ENCODE results near the gene AADAC.
"Not testable (repeated sequence)": the region's sequence is repeated elsewhere in the genome, so short reads cannot be mapped to it uniquely, and the experiment has no call there.

The AADAC gene

DNA sequence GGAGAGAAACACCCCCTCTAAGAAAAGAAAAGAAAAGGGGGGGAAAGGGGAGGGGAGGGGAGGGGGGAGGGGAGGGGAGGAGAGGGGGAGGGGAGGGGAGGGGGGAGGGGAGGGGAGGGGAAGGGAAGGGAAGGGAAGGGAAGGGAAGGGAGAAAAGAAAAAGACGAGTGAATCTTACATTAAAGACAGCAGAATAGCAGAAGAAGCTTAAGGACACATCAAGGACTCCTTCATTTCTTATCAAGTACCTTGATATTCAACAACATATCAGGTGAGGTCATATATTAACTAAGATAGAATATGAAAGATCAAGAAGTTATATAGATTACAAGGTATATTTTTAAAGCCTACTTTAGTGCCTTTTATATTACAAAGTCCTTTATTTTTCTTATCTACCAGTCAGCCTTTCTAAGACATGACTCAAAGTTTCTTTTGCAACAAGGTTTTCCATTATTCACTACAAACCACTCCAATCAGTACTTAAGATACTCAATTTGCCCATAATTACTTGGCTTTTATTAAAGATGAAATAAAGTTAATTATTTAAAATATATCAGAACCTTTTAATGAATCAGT is 17.7 kb upstream of the AADAC start:
- DNase-seq (ENCODE audit: low read depth in 2 of 2): no peak

DNA sequence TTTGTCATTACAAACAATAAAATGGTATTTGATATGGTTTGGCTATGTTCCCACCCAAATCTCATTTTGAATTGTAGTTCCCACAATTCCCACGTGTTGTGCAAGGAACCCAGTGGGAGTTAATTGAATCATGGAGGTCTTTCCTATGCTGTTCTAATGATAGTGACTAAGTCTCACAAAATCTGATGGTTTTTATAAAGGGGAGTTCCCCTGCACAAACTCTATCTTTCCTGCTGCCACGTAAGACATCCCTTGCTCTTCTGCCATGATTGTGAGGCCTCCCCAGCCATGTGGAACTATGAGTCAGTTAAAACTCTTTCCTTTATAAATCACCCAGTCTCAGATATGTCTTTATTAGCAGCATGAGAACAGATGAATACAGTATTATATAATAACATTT is 15.4 kb upstream of the AADAC start:
- no peak for DNase-seq (ENCODE audit: low read depth in 2 of 2)

DNA sequence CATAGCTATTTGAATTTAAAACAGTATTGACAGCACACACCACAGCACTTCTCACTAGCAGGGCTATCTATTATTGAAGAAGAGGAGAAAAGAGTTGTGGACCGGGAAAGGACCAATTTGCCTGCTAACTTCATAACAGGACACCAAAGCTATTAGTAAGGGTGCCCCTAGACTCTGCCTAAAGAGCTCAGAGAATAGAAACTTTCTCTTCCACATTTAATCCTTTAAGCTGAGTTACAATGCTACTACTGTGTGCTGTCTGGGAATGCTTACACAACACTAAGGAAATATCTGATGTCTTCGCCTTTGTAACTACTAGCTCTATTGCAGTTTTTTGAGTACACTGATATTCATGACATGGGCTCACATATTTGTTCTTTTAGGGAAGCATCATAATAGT is 13.5 kb upstream of the AADAC start:
- no peak for DNase-seq (ENCODE audit: low read depth in 2 of 2)

DNA sequence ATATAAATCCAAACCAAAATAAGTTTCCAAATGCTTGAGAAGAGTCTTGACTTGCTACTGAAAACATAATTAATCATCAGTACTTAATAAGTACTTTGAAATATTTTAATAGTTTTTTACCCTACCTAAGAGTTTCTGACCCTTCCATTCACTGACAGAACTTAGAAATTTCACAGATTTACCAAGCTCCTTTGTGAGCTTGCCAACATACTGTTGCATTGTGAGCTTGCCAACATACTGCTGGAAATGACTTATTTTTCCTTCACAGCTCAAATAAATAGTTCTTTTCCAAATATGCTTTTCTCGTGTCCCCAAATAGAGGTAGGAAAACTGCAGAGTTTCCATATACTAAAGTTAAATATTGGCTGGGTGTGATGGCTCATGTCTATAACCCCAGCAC is 9.6 kb upstream of the AADAC start:
- no peak for DNase-seq (ENCODE audit: low read depth in 2 of 2)

GRCh38 chr3:151806838-151807237 is 7.1 kb upstream of the AADAC start:
- DNase-seq (ENCODE audit: low read depth in 2 of 2): no peak

DNA sequence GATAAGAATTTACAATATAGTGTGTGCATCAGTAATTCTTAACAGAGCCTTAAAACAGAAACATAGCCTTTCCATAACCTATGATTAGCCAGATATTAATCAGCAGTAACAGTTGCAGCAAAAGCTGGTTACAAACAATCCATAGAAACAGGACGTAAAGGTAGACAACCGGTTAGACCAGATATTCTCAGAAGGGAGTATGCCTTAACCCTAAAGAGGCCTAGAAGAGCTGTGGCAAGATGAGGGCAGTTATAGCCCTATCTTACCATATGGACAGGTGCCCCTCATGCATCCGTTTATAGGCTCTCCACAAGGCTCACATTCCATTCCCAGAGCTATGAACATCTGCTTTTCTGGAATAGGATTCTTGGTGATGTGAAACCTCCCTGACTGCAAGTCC is 5.0 kb upstream of the AADAC start:
- not testable (repeated sequence) for DNase-seq (ENCODE audit: low read depth in 2 of 2)

GRCh38 chr3:151811474-151811873 is 2.4 kb upstream of the AADAC start:
- no peak for DNase-seq (ENCODE audit: low read depth in 2 of 2)

DNA sequence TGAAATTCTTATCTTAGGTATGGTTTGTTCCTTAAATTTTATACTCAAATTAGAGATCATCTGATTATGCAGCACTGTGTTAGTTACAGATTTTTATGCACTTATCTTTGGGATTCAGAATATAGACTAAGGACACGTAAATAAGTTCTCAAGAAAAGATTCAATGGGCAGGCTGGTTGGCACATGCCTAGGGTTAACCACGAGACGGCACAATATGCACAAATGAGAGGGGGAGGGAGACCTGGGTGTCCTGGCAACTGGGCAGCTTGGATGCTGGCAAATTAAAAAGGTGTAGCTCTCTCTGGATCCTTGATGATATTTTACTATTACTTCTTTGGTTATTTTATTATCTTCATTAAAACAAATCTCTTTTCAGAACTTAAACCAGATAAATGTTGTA is 672 bp downstream of the AADAC start:
- DNase-seq (ENCODE audit: low read depth in 2 of 2): no peak

- no peak for DNase-seq (ENCODE audit: low read depth in 2 of 2)
These were observed 2.2 kb downstream of the AADAC start for GRCh38 chr3:151816091-151816604.

GRCh38 chr3:151817473-151817872 is 3.6 kb downstream of the AADAC start:
- no peak for DNase-seq (ENCODE audit: low read depth in 2 of 2)

- no peak for DNase-seq (ENCODE audit: low read depth in 2 of 2)
These were observed 4.4 kb downstream of the AADAC start for GRCh38 chr3:151818361-151818760.

DNA sequence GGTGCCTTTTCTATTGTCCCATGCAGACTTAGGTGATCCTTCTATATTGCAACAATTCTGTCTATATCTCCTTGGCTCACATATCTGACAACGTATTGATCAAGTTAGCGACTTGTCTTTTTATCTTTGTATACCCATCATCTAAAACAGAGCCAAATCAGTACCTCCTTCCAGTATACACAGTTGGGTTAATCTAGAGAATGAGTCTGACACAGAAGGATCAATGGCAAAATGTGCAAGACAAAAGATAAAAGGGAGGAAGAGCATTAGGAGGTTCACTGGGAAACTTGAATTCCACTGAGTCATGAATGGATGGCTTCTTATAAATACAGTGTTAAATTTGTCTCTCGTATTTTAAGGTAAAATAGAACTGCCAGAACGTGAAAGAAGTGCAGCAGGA is 6.0 kb downstream of the AADAC start:
- DNase-seq (ENCODE audit: low read depth in 2 of 2): no peak

DNA sequence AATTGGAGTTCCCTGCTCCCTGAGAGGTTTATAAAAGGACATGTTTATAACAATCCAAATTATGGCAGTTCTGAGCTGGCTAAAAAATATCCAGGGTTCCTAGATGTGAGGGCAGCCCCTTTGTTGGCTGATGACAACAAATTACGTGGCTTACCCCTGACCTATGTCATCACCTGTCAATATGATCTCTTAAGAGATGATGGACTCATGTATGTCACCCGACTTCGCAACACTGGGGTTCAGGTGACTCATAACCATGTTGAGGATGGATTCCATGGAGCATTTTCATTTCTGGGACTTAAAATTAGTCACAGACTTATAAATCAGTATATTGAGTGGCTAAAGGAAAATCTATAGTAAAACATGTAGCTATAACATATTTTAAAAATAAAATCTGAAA is 13.9 kb downstream of the AADAC start:
- no peak for DNase-seq (ENCODE audit: low read depth in 2 of 2)

DNA sequence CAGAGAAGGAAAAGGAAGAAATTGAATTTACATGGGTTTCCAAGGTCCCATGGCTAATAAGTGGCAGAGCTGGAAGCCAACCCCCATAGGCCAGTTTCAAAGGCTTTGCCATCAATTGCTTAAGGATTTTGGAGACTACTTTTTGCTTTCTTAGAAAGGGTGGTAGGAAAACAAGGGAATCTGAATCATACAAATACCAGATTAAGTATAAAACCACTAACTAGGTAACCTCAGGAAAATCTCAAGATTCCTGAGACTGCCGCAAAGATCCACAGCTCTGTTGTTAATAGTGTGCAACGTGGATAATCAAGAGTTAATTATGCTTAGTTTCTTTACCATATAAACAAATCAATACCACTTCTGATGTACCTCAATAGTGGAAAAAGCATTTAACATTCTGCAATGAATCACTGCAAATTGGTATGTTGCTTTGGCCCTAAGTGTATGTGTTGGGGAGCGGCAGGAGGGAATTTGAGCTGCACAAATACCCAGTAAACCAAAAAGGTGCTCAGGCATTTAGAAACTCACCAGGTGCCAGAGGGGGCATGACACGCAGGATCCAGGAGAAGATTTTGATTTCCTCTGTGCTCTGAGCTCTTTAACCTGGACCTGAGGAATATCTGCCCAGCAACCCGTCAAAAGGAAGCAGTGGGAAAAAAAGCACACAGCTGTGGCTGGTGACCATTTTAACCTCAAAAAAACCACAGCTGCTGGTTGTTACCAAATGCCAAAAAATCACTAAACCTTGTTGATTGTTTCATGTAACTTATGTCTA is 22.0 kb downstream of the AADAC start:
- DNase-seq (ENCODE audit: low read depth in 2 of 2): no peak

DNA sequence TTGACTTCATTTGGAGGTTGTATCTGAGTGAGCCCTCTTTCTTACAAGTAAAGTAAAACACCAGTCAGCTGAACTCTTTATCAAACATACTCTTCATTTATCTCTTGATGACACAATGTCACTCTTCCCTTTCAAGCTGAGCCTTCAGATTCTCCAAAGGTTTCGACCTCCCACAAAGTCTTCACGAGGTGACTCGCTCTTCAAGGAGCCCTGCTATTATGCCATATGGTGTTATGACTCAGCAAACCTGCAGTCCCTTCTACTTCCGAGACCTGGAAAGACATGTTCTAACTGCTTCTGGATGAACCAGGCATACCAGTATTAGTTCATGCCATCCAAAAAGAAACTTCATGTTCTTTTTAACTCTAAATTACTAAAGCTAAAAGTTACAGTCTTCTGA is 23.1 kb downstream of the AADAC start:
- no peak for DNase-seq (ENCODE audit: low read depth in 2 of 2)

GRCh38 chr3:151838574-151839312 is 24.8 kb downstream of the AADAC start:
- peak in 1 of 2 donors; percentile 2 for DNase-seq (ENCODE audit: low read depth in 2 of 2)

- DNase-seq (ENCODE audit: low read depth in 2 of 2): no peak
These were observed 25.4 kb downstream of the AADAC start for GRCh38 chr3:151839313-151839631.

DNA sequence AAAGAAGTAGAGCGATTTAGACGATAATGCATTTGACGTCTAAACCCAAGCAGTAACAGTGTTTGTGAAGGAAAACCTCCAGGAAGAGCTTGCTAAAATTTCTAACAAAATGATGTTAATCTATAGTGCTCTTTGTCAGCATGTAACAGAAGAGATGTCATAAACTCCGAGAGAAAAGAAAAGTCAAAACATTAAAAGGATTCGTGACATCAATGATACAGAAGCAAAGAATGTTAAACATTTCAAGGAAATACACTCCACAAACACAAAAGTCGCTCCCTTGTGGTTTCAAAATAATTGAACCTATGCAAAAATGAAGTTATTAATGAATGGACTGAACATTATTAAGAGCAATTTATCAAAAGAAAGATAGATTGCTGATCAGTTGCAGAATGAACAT is 27.9 kb downstream of the AADAC start:
- DNase-seq (ENCODE audit: low read depth in 2 of 2): no peak

GRCh38 chr3:151843275-151843674 is 29.4 kb downstream of the AADAC start:
- DNase-seq (ENCODE audit: low read depth in 2 of 2): no peak

DNA sequence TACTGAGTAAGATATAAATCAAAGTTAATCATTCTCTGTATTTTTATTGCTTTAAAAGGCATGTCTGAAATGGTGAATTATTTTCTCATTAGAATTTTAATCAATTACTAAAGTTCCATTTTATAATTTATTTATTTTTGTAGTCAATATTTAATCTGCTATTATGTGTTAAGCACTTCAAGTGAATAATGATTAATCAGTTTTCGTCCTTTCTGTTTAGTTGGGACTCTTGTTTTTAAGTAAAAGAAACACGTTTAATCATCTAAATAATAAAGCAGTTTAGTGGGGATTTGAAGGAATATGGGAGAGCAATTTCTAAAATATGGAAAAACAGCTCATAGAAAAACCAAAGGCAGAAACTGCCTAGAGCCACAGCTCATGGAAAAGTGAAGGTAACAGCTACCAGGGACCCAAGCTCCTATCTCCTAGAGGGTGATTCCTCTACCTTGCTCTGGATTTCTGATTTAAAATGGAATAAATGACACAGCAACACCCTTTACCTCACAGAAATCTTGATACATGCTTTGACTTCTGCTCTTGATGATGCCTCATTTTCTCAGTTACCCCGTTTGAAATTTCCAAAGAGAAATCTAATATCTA is 31.5 kb downstream of the AADAC start:
- DNase-seq (ENCODE audit: low read depth in 2 of 2): no peak

DNA sequence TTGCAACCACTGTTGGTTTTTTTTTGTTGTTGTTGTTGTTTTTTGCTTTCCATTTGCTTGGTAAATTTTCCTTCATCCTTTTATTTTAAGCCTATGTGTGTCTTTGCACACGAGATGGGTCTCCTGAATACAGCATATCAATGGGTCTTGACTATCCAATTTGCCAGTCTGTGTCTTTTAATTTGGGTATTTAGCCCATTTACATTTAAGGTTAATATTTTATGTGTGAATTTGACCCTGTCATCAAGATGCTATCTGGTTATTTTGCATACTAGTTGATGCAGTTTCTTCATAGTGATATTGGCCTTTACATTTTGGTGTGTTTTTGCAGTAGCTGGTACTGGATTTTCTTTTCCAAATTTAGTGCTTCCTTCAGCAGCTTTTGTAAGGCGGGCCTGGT is 36.1 kb downstream of the AADAC start:
- not testable (repeated sequence) for DNase-seq (ENCODE audit: low read depth in 2 of 2)

- no peak for DNase-seq (ENCODE audit: low read depth in 2 of 2)
These were observed 38.3 kb downstream of the AADAC start for GRCh38 chr3:151852074-151852811.
